ENCODE measurements around the gene TTLL4.

TTLL4 gene

GRCh38 chr2:218713922-218714321 is 3.3 kb downstream of the TTLL4 start:
- no peak for DNase-seq (ENCODE audit: low spot score)

- DNase-seq (ENCODE audit: low spot score) = no peak
Observed at GRCh38 chr2:218716070-218716469, 5.4 kb downstream of the TTLL4 start.

- no peak for DNase-seq (ENCODE audit: low spot score)
Observed at GRCh38 chr2:218717262-218717661, 6.6 kb downstream of the TTLL4 start.

- no peak for DNase-seq (ENCODE audit: low spot score)
Observed at GRCh38 chr2:218718058-218718457, 7.4 kb downstream of the TTLL4 start.

GRCh38 chr2:218719457-218719856 is 8.8 kb downstream of the TTLL4 start:
- no peak for DNase-seq (ENCODE audit: low spot score)

GRCh38 chr2:218720048-218721041 is 9.7 kb downstream of the TTLL4 start:
- no peak for DNase-seq (ENCODE audit: low spot score)

- no peak for DNase-seq (ENCODE audit: low spot score)
Observed at GRCh38 chr2:218721488-218721887, 10.9 kb downstream of the TTLL4 start.

- DNase-seq (ENCODE audit: low spot score) = peak; percentile 52
Observed at GRCh38 chr2:218721934-218722333, 11.3 kb downstream of the TTLL4 start.

- no peak for DNase-seq (ENCODE audit: low spot score)
Observed at GRCh38 chr2:218722419-218722818, 11.8 kb downstream of the TTLL4 start.

GRCh38 chr2:218722876-218723785 is 12.5 kb downstream of the TTLL4 start:
- peak; percentile 36 for DNase-seq (ENCODE audit: low spot score)

GRCh38 chr2:218726004-218726574 is 15.5 kb downstream of the TTLL4 start:
- DNase-seq (ENCODE audit: low spot score) = no peak

- peak; percentile 30 for DNase-seq (ENCODE audit: low spot score)
Observed at GRCh38 chr2:218727502-218728165, 17.0 kb downstream of the TTLL4 start.

GRCh38 chr2:218729640-218730039 is 19.0 kb downstream of the TTLL4 start:
- DNase-seq (ENCODE audit: low spot score) = no peak

GRCh38 chr2:218732052-218732760 is 21.6 kb downstream of the TTLL4 start:
- DNase-seq (ENCODE audit: low spot score) = no peak

- no peak for DNase-seq (ENCODE audit: low spot score)
Observed at GRCh38 chr2:218732761-218733158, 22.1 kb downstream of the TTLL4 start.

GRCh38 chr2:218733171-218734021 is 22.8 kb downstream of the TTLL4 start:
- DNase-seq (ENCODE audit: low spot score) = no peak

- DNase-seq (ENCODE audit: low spot score) = no peak
Observed at GRCh38 chr2:218734190-218734975, 23.7 kb downstream of the TTLL4 start.

GRCh38 chr2:218736531-218736930 is 25.9 kb downstream of the TTLL4 start:
- no peak for DNase-seq (ENCODE audit: low spot score)

GRCh38 chr2:218743068-218743467 is 32.4 kb downstream of the TTLL4 start:
- DNase-seq (ENCODE audit: low spot score) = no peak

Measured in hematopoietic multipotent progenitor cell treated with erythropoietin and hydrocortisone succinate and interleukin-3 and kit ligand, for 17 days (in vitro differentiated cells).